T-helper 2 cell treated with Interferon-gamma antibody and Interleukin-4, amounts not matched to agents 5 μg/mL and 100 μg/mL, for 36 hours (primary cell): ENCODE measurements around the gene BFAR.

Experiments
- DNase-seq: peaks from one replicate; pipeline ENCODE4 v3.0.0; 2021; ENCODE audit warnings: low spot score
- H3K27ac Mint-ChIP-seq: one replicate; pipeline ENCODE4 v1.8.0; 2021; ENCODE audit warnings: mild to moderate bottlenecking, mixed read lengths
- H3K27me3 Mint-ChIP-seq: one replicate; pipeline ENCODE4 v1.8.0; 2021; ENCODE audit warnings: low read depth, mixed read lengths
- H3K36me3 Mint-ChIP-seq: one replicate; pipeline ENCODE4 v1.8.0; 2021; ENCODE audit warnings: low read depth, mixed read lengths
- H3K4me1 Mint-ChIP-seq: one replicate; pipeline ENCODE4 v1.8.0; 2021; ENCODE audit warnings: low read depth, mixed read lengths
- H3K4me3 Mint-ChIP-seq: one replicate; pipeline ENCODE4 v1.8.0; 2022; ENCODE audit warnings: mild to moderate bottlenecking, moderate library complexity, mixed read lengths
- H3K9me3 Mint-ChIP-seq: one replicate; pipeline ENCODE4 v1.8.0; 2021; ENCODE audit warnings: mixed read lengths

The BFAR gene

GRCh38 chr16:14632693-14633569 lies at the start of gene BFAR:
TSS of gene BFAR (plus strand) at chr16:14632951. CDS start at chr16:14644347, 11,396 bp downstream.
- Mint-ChIP-seq H3K36me3 (peaks cover 29% of the 10 kb centered on the region), H3K27ac (peak within 1 kb of the TSS; percentile 99)

GRCh38 chr16:14585287-14585686 lies 47.5 kb upstream of the BFAR start:
- Mint-ChIP-seq H3K36me3 (peaks cover 56% of the 10 kb centered on the region), H3K9me3 (no peaks in the 10 kb centered on the region), H3K27ac (peak overlapping the region; percentile 13), H3K4me1 (peaks cover 19% of the 10 kb centered on the region), H3K27me3 (no peaks in the 10 kb centered on the region), H3K4me3 (no peak overlapping the region)
- no peak for DNase-seq

More at GRCh38 chr16:14632693-14633569, at the start of gene BFAR:
- H3K9me3 Mint-ChIP-seq, result peaks cover 4% of the 10 kb centered on the region
- H3K4me1 Mint-ChIP-seq, result peaks cover 39% of the 10 kb centered on the region
- peak; percentile 99 for DNase-seq
- H3K4me3 Mint-ChIP-seq, result peak within 1 kb of the TSS; percentile 100
- H3K27me3 Mint-ChIP-seq, result no peaks in the 10 kb centered on the region

- H3K9me3 Mint-ChIP-seq, result no peaks in the 10 kb centered on the region
These were observed 46.0 kb upstream of the BFAR start for GRCh38 chr16:14586637-14587305.

DNA sequence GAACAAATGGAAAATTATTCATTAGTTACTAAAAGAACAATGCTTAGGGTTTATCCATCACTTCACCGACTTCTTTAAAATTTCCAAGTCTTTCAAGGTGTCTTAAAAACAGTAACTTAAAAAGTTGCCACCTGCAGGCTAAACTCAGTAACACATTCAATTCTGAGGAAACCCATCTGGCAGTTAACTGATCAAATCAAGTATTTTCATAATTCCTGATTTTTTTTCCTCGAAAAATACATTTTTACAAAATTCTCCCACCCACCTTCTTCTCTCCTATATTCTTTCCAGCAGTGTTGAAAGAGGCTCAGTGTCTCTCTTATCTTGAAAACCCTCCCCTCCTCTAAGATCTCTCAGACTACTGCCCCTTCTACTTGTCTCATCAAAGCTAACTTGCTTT lies 32.6 kb upstream of the BFAR start:
- Mint-ChIP-seq H3K27ac (no peak overlapping the region), H3K36me3 (peaks cover 47% of the 10 kb centered on the region), H3K4me1 (no peaks in the 10 kb centered on the region), H3K9me3 (no peaks in the 10 kb centered on the region), H3K4me3 (no peak overlapping the region), H3K27me3 (no peaks in the 10 kb centered on the region)
- DNase-seq, result no peak

More at GRCh38 chr16:14586637-14587305, 46.0 kb upstream of the BFAR start:
- Mint-ChIP-seq H3K36me3 (peaks cover 54% of the 10 kb centered on the region), H3K27ac (peak overlapping the region; percentile 5), H3K4me3 (no peak overlapping the region), H3K4me1 (peaks cover 19% of the 10 kb centered on the region), H3K27me3 (no peaks in the 10 kb centered on the region)
- no peak for DNase-seq

DNA sequence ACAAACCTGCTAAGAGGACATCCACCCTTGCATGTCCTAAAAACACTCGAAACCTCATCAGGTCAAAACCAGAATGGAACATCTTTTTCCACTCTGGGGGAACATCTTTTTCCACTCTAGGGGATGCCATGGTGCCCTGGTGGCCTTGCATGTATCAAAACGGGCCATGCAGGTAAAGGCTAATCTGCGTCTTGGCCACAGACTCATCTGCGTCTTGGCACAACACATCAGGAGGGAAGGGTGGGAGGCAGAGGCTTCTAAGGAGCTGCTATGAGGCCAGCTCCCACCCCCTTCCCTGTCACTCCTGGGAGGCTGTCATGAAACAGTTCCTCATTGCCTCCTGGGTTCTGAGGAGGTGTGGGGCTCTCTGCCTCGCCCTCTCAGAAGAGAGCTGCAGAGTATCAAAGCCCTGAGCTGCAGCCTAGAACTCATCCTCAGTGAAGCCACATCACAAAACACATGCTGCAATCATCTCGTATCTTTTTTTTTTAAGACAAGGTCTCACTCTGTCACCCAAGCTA lies 30.2 kb upstream of the BFAR start:
- no peaks in the 10 kb centered on the region for H3K9me3 Mint-ChIP-seq
- H3K27me3 Mint-ChIP-seq, result no peaks in the 10 kb centered on the region
- H3K4me1 Mint-ChIP-seq, result no peaks in the 10 kb centered on the region
- H3K36me3 Mint-ChIP-seq, result peaks cover 53% of the 10 kb centered on the region
- H3K27ac Mint-ChIP-seq, result no peak overlapping the region
- DNase-seq, result no peak
- H3K4me3 Mint-ChIP-seq, result no peak overlapping the region

DNA sequence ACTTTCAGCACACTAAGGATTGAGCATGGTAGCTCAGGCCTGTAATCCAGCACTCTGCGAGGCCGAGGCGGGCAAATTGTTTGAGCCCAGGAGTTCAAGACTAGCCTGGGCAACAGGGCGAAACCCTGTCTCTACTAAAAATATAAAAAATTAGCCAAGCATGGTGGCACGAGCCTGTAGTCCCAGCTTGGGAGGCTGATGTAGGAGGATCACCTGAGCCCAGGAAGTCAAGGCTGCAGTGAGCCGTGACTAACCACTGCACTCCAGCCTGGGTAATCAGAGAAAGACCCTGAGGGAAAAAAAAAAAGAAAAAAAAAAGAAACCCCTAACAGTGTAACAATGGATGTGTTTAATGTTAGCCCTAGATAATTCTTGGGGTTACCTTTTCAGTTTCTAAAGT lies 26.6 kb upstream of the BFAR start:
- Mint-ChIP-seq H3K4me1 (no peaks in the 10 kb centered on the region), H3K36me3 (peaks cover 52% of the 10 kb centered on the region), H3K27me3 (no peaks in the 10 kb centered on the region), H3K27ac (no peak overlapping the region), H3K4me3 (no peak overlapping the region), H3K9me3 (no peaks in the 10 kb centered on the region)
- no peak for DNase-seq

DNA sequence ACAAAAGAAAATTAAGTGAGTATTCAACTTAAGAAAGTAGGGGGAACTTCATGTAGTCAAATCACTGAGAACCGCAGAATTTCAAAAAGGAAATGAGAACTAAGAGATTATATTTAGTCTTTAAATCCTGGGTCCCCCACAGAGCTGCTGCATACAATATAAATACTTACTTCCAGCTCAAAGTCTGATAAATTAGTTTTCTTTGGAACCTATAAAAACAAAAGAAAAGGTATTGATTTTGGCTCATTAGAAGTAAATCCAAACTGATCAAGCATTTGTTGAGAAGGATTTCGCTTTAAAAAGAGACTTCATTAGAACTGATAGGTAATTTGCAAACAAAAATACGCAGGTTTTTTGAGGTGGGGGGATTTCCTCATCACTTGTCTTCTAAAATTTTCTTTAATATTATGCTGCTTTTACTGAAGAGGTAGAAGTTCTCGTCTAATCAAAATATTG lies 24.6 kb upstream of the BFAR start:
- H3K27me3 Mint-ChIP-seq, result no peaks in the 10 kb centered on the region
- H3K9me3 Mint-ChIP-seq, result no peaks in the 10 kb centered on the region
- H3K4me1 Mint-ChIP-seq, result no peaks in the 10 kb centered on the region
- H3K36me3 Mint-ChIP-seq, result peaks cover 47% of the 10 kb centered on the region
- no peak overlapping the region for H3K27ac Mint-ChIP-seq
- no peak for DNase-seq
- no peak overlapping the region for H3K4me3 Mint-ChIP-seq

DNA sequence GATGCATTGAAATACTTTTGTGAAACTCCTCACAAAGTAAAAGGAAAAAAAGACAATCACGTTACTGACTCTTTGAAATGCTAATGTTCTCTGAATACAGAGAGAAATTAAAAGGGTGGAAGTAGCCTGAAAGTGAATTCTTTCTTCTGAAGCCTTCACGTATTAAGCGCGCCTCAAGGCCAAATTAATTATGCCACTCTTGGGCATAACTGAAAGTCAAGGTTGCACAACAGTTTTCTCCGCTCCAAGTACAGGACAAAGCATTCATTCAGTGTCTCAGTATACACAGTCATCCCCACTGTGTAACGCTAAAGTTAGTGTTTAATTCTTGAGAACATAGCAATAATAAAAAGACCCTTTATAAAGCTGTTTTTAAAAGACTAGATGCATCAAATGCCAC lies 24.1 kb upstream of the BFAR start:
- no peak overlapping the region for H3K27ac Mint-ChIP-seq
- H3K27me3 Mint-ChIP-seq, result no peaks in the 10 kb centered on the region
- no peaks in the 10 kb centered on the region for H3K4me1 Mint-ChIP-seq
- H3K4me3 Mint-ChIP-seq, result no peak overlapping the region
- peaks cover 46% of the 10 kb centered on the region for H3K36me3 Mint-ChIP-seq
- H3K9me3 Mint-ChIP-seq, result no peaks in the 10 kb centered on the region
- no peak for DNase-seq

DNA sequence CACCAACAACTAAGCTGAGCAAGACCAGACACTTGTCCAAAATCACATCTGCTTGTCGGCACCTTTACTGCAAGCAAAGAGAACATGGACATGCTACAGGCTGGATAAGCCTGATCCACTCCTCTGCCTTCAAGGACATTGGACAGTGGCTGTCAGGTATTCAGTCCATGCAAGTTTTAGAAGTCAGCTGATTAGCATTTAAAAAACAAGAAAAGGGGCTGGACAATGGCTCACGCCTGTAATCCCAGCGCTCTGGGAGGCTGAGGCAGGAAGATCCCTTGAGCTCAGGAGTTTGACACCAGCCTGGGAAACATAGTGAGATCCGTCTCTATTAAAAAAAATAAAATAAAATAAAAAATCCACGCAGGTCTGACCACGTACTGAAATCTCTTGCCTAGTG lies 23.0 kb upstream of the BFAR start:
- Mint-ChIP-seq H3K27ac (no peak overlapping the region), H3K36me3 (peaks cover 49% of the 10 kb centered on the region), H3K4me1 (no peaks in the 10 kb centered on the region), H3K27me3 (no peaks in the 10 kb centered on the region), H3K9me3 (no peaks in the 10 kb centered on the region), H3K4me3 (no peak overlapping the region)
- DNase-seq, result no peak

DNA sequence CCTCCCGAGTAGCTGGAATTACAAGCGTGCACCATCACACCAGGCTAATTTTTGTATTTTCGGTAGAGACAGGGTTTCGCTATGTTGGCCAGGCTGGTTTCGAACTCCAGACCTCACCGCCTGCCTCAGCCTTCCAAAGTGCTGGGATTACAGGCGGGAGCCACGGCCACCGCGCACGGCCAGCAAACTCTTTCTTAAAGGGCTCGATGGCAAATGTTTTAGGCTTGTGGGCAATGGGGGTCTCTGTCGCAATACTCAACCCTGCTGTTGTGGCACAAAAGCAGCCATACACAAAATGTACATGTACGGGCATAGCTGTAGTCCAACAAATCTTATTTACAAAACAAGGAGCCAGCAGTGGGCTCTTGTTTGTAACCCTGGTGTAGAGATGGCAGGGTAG lies 21.1 kb upstream of the BFAR start:
- Mint-ChIP-seq H3K4me3 (no peak overlapping the region), H3K36me3 (peaks cover 52% of the 10 kb centered on the region), H3K9me3 (no peaks in the 10 kb centered on the region), H3K4me1 (no peaks in the 10 kb centered on the region), H3K27ac (no peak overlapping the region), H3K27me3 (no peaks in the 10 kb centered on the region)
- DNase-seq, result no peak

GRCh38 chr16:14613991-14614390 lies 18.8 kb upstream of the BFAR start:
- no peak for DNase-seq
- Mint-ChIP-seq H3K4me3 (no peak overlapping the region), H3K36me3 (peaks cover 48% of the 10 kb centered on the region), H3K4me1 (no peaks in the 10 kb centered on the region), H3K27me3 (no peaks in the 10 kb centered on the region), H3K27ac (no peak overlapping the region), H3K9me3 (no peaks in the 10 kb centered on the region)

DNA sequence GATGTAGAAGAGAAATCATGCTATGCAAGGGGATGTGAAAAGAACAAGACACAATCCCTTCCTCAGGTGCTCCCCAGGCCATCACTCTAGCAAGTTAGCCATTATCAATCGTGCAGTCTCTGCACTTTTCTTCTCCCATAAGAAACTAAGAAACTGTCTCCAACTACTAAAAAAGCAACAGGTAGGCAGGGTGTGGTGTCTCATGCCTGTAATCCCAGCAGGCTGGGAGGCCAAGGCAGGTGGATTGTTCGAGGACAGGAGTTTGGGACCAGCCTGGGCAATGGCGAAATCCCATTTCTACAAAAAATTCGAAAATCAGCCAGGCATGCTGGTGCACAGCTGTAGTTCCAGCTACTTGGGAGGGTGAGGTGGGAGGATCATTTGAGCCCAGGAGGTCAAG lies 16.5 kb upstream of the BFAR start:
- no peak for DNase-seq
- Mint-ChIP-seq H3K27ac (no peak overlapping the region), H3K4me3 (no peak overlapping the region), H3K36me3 (peaks cover 42% of the 10 kb centered on the region), H3K27me3 (no peaks in the 10 kb centered on the region), H3K9me3 (no peaks in the 10 kb centered on the region), H3K4me1 (peaks cover 3% of the 10 kb centered on the region)

DNA sequence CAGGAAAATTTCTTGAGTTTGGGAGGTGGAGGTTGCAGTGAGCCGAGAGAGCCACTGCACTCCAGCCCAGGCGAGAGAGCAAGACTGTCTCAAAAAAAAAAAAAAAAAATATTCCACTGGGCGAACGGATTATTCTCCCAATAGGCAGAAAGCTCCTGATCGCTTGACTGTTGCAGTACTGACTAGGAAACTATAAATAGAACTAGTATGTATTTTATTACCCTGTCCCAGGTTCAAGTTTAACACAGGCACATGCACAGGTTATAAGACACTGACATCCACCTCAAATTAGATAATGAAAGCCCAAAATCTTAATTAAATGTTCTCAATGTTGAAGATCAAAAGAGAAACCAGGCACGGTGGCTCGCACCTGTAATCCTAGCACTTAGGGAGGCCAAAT lies 14.2 kb upstream of the BFAR start:
- DNase-seq, result no peak
- Mint-ChIP-seq H3K4me3 (no peak overlapping the region), H3K27me3 (no peaks in the 10 kb centered on the region), H3K27ac (no peak overlapping the region), H3K36me3 (peaks cover 47% of the 10 kb centered on the region), H3K4me1 (peaks cover 3% of the 10 kb centered on the region), H3K9me3 (no peaks in the 10 kb centered on the region)

- no peak overlapping the region for H3K4me3 Mint-ChIP-seq
- peaks cover 4% of the 10 kb centered on the region for H3K9me3 Mint-ChIP-seq
- no peak overlapping the region for H3K27ac Mint-ChIP-seq
- DNase-seq, result no peak
- no peaks in the 10 kb centered on the region for H3K27me3 Mint-ChIP-seq
- peaks cover 27% of the 10 kb centered on the region for H3K4me1 Mint-ChIP-seq
- peaks cover 47% of the 10 kb centered on the region for H3K36me3 Mint-ChIP-seq
These were observed 5.7 kb upstream of the BFAR start for GRCh38 chr16:14627078-14627477.
